Lung microvascular endothelial cell (primary cell): Measurements from ENCODE around the gene RANBP3L. TPM values are rescaled to one million over a fixed set of nuclear protein-coding genes. Genes with fewer than 3 reads are reported as not detected.
"Not testable (repeated sequence)": the region's sequence is repeated elsewhere in the genome, so short reads cannot be mapped to it uniquely, and the experiment has no call there.

ENCODE experiments used
- DNase-seq, 2 donors: peaks; one replicate each; pipeline versions ENCODE4 v3.0.0 to v3.0.0-alpha.2; 2010; ENCODE audit warnings: low read depth in 2 of 2
- total RNA-seq: library from RNA; depleted of rRNA; stranded (reverse); fragments of >200 nt; gene quantifications from 2 replicates; pipeline ENCODE4 v1.2.1, GENCODE V29; 2014

The RANBP3L gene
- total RNA-seq, 1 donor from 2014 or later = 0.20 TPM

DNA sequence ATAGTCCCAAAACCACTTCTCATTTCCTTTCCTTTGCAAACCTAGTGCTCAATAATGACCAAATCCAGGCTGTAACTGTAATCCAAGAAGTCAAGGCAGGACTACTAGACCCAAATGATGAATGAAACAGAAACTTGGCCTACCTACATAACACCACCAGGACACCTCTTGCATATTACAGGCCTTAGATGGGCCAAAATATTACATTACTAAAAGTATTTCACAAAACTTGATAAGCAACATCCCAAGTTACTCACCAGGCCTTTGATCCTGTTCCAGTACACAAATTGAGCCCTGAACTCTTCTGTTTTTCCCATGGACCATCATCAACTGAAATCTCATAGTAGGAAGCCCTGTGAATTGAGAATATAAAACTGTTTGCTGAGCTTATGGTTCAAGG is 94.8 kb downstream of the RANBP3L start:
- no peak for DNase-seq

GRCh38 chr5:36205329-36205728 is 96.4 kb downstream of the RANBP3L start:
- no peak for DNase-seq

- DNase-seq = peak in 1 of 2 donors; percentile 77
Measured at GRCh38 chr5:36202521-36202961, 99.2 kb downstream of the RANBP3L start.

DNA sequence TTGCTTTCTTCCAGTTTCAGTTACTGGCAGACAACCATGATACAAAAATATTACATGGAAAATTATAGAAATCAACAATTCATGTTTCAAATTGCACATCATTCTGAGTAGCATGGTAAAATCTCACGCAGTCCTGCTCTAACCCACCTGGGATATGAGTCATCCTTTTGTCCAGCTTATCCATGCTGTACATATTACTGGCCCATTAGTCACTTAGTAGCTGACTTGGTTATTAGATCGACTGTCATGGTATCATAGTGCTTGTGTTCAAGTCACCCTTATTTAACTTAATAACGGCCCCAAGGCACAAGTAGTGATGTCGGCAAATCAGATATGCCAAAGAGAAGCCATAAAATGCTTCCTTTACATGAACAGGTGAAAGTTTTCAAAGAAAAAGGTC is 101.2 kb downstream of the RANBP3L start:
- DNase-seq = peak in 1 of 2 donors; percentile 72

DNA sequence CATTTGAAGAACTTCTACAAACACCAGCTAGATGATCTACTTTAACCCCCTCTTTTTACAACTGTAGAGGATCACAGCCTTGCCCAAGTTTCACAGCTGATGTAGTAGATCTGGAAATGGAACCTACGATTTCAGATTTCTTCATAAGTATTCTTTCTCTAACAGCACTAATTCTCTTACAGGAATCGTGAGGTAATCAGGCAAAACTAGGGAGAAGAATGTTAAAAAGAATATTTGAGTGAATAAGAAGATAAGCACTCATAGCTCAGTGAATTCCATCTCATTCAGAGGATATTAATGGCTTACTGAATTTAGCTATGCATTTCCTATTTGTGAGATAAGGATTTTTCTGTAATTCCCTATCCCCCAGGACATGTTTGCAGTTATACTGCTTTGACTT is 102.1 kb downstream of the RANBP3L start:
- DNase-seq = no peak

DNA sequence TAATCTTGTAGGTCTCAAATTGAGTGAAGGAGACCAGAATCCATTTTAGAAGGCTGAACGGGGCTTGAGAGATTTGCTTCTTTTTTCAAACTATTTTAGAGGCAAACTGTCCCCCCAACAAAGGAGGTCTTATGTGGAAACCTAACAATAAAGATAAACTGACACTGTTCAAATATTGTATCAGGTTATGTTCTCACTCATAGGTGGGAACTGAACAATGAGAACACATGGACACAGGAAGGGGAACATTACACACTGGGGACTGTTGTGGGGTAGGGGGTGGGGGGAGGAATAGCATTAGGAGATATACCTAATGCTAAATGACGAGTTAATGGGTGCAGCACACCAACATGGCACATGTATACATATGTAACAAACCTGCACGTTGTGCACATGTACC is 102.9 kb downstream of the RANBP3L start:
- not testable (repeated sequence) for DNase-seq

Other genes with a start within 250 kb of the RANBP3L start
- not detected in 2 replicates for gene UGT3A2, start 235.0 kb downstream of the RANBP3L start, total RNA-seq
- 4.1 and 7.9 TPM in 2 replicates for gene LMBRD2, start 150.0 kb downstream of the RANBP3L start, total RNA-seq
- gene SKP2, start 149.8 kb downstream of the RANBP3L start, total RNA-seq = 9.7 and 14.2 TPM in 2 replicates
- gene NADK2, start 60.0 kb downstream of the RANBP3L start, total RNA-seq = 11.8 and 25.6 TPM in 2 replicates